GM12878 (cell line): Measurements from ENCODE around the gene NAALADL1. TPM values are rescaled to one million over a fixed set of nuclear protein-coding genes. Genes with fewer than 3 reads are reported as not detected.

Experiments used
- ATAC-seq: fragments of 200-7000 bp; cut with Tn5 transposase; 3 replicates; pipeline ENCODE4 v1.9.1; 2020; ENCODE audit warnings: mild to moderate bottlenecking, moderate library complexity
- BruUV-seq: library from RNA; stranded (reverse); fragments of 400-500 nt; replicated peaks from 2 replicates; lab custom pipeline; 2021; lab: Mats Ljungman, UMichigan
- CTCF ChIA-PET: fragments of 300-600 bp; sonication (Branson Sonifier 250); formaldehyde crosslinking; extraction: SDS; loops from one replicate; lab custom pipeline; 2021; ENCODE audit warnings: inconsistent platforms; lab: Yijun Ruan, JAX
- POLR2A ChIA-PET: fragments of 350-600 bp; formaldehyde crosslinking; extraction: SDS; loops from one replicate; lab custom pipeline; 2021; ENCODE audit warnings: inconsistent platforms; lab: Charles Lee
- RAD21 ChIA-PET: fragments of 300-600 bp; sonication (Branson Sonifier 250); formaldehyde crosslinking; loops from one replicate; lab custom pipeline; 2023; ENCODE audit warnings: antibody characterized with exemption; ENCODE audit not compliant: unreplicated experiment; lab: Charles Lee
- SMC1A ChIA-PET: fragments of 300-600 bp; sonication (Branson Sonifier 250); formaldehyde crosslinking; loops from one replicate; lab custom pipeline; 2023; ENCODE audit not compliant: unreplicated experiment, uncharacterized antibody; lab: Charles Lee
- DNase-seq: peaks from one replicate; pipeline ENCODE4 v3.0.0-alpha.2; 2011; ENCODE audit warnings: low read depth, low spot score
- FAIRE-seq: peaks from 3 replicates; lab custom pipeline; 2011; peaks lifted over from hg19 to GRCh38; lab: Jason Lieb, UNC
- H2AFZ ChIP-seq: 2 replicates; pipeline ENCODE4 v1.6.0; 2011; ENCODE audit warnings: low read depth, low read length, control low read depth; ENCODE audit not compliant: control insufficient read depth
- H3K27ac ChIP-seq: 2 replicates; pipeline ENCODE4 v1.5.1; 2011; ENCODE audit warnings: control low read depth; ENCODE audit not compliant: control insufficient read depth, insufficient read depth
- H3K27me3 ChIP-seq, 2 experiments: replicated peaks in 1 of 2; 2 replicates each; pipeline versions ENCODE4 v1.6.0 to v1.6.1; 2011; ENCODE audit warnings: low read length in 1 of 2; ENCODE audit not compliant: control insufficient read depth in 2 of 2, insufficient read depth in 2 of 2
- H3K36me3 ChIP-seq, 2 experiments: 2 replicates each; pipeline ENCODE4 v1.5.1; 2011; ENCODE audit warnings: low read length in 1 of 2; ENCODE audit not compliant: control insufficient read depth in 2 of 2, insufficient read depth in 2 of 2
- H3K4me1 ChIP-seq: 2 replicates; pipeline ENCODE4 v1.6.1; 2011; ENCODE audit warnings: mild to moderate bottlenecking, low read length, moderate library complexity, mixed read lengths; ENCODE audit not compliant: control insufficient read depth, insufficient read depth
- H3K4me2 ChIP-seq: 2 replicates; pipeline ENCODE4 v1.6.0; 2011; ENCODE audit warnings: control low read depth; ENCODE audit not compliant: control insufficient read depth, insufficient read depth
- H3K4me3 ChIP-seq: fragments of 200-600 bp; sonication (generic); 2 replicates; pipeline ENCODE4 v1.5.1; 2016
- H3K79me2 ChIP-seq: 2 replicates; pipeline ENCODE4 v1.6.0; 2011; ENCODE audit warnings: low read length; ENCODE audit not compliant: control insufficient read depth, insufficient read depth
- H3K9ac ChIP-seq: 2 replicates; pipeline ENCODE4 v1.8.0; 2011; ENCODE audit warnings: low read length, control low read depth, mixed read lengths; ENCODE audit not compliant: control insufficient read depth, insufficient read depth
- H3K9me3 ChIP-seq: replicated peaks from 3 replicates; pipeline ENCODE4 v1.5.1; 2011; ENCODE audit warnings: mild to moderate bottlenecking, low read length; ENCODE audit not compliant: control insufficient read depth, insufficient read depth
- H4K20me1 ChIP-seq: 2 replicates; pipeline ENCODE4 v1.6.0; 2011; ENCODE audit not compliant: control insufficient read depth, insufficient read depth
- BCL3 ChIP-seq: IDR thresholded peaks from 2 replicates; pipeline ENCODE4 v1.6.1; 2011; ENCODE audit warnings: borderline replicate concordance, low read depth, mild to moderate bottlenecking, moderate library complexity, low read length; ENCODE audit not compliant: insufficient read depth, poor library complexity, severe bottlenecking
- BMI1 ChIP-seq: fragments of 450-650 bp; IDR thresholded peaks from 2 replicates; pipeline ENCODE4 v1.6.1; 2016; ENCODE audit warnings: mild to moderate bottlenecking, moderate library complexity, borderline replicate concordance
- CHD1 ChIP-seq: IDR thresholded peaks from 2 replicates; pipeline ENCODE4 v1.6.1; 2012; ENCODE audit warnings: low read depth, low read length, improper control_type of control experiment
- MXI1 ChIP-seq: fragments of 150-350 bp; IDR thresholded peaks from 2 replicates; pipeline ENCODE4 v1.6.1; 2011; ENCODE audit warnings: low read depth, mild to moderate bottlenecking, inconsistent platforms, low read length, improper control_type of control experiment
- PBX3 ChIP-seq: IDR thresholded peaks from 2 replicates; pipeline ENCODE4 v1.6.1; 2011; ENCODE audit warnings: mild to moderate bottlenecking, low read depth, low read length, moderate library complexity; ENCODE audit not compliant: insufficient replicate concordance
- RBBP5 ChIP-seq: fragments of 200-600 bp; sonication (generic); conservative IDR thresholded peaks from 2 replicates; pipeline ENCODE4 v1.6.1; 2016
- ZSCAN29 ChIP-seq: fragments of 450-650 bp; IDR thresholded peaks from 2 replicates; pipeline ENCODE4 v1.6.1; 2017; ENCODE audit warnings: mild to moderate bottlenecking, moderate library complexity
- WGBS: methylation state at CpG from one replicate; pipeline ENCODE4 v1.1.6; 2016; ENCODE audit warnings: low lambda C conversion rate; ENCODE audit not compliant: insufficient replicate concordance, insufficient coverage; ENCODE audit errors: missing lambda C conversion rate; 5-methylcytosine and 5-hydroxymethylcytosine counted together
- in situ Hi-C: fragments of 300-500 bp; cut with MboI; formaldehyde crosslinking; loops from 9 replicates; pipeline ENCODE4 v1.14.3; 2018; ENCODE audit warnings: mixed read lengths
- intact Hi-C: fragments of 100-400 bp; cut with micrococcal nuclease; formaldehyde crosslinking; loops from one replicate; pipeline ENCODE4 v1.14.2; 2022; ENCODE audit not compliant: unreplicated experiment
- polyA plus RNA-seq, 11 experiments: library from polyadenylated mRNA; depleted of rRNA in 4 of 11; unstranded in 6 of 11; stranded (reverse) in 5 of 11; fragments of >200 nt; fragmentation: Nextera tagmentation in 4 of 11; fragmentation: Illumina TruSeq in 1 of 11; extraction: Ambion mirVana in 4 of 11; extraction: Trizol in 1 of 11; gene quantifications; 1 replicate in 1 of 11; 2 replicates in 10 of 11; pipeline versions ENCODE4 v1.2.1 to v1.2.3, GENCODE V29; 2011 to 2016; ENCODE audit warnings: inconsistent platforms in 2 of 11, missing spikeins in 2 of 11, low read depth in 1 of 11
- total RNA-seq, 4 experiments: library from RNA; depleted of rRNA in 3 of 4; stranded (reverse); fragments of >200 nt in 3 of 4; fragmentation: Illumina TruSeq in 1 of 4; extraction: Trizol in 1 of 4; gene quantifications; 2 replicates each; pipeline versions ENCODE4 v1.2.1 to v1.2.3, GENCODE V29; 2013 to 2021

Gene NAALADL1
- total and polyA plus RNA-seq, 10 of the 15 experiments (the other 5 are each of a cell fraction or from before 2014, with no cell fraction given) = 0.77 to 5.5 (median 1.5) TPM

- no peak for DNase-seq
- ATAC-seq = no peak
- Histone ChIP-seq H3K27me3 (no peaks in the 10 kb centered on the region), H3K9ac (no peak overlapping the region), H3K27ac (no peak overlapping the region), H3K4me3 (no peak overlapping the region), H3K9me3 (no peaks in the 10 kb centered on the region), H3K4me2 (no peak overlapping the region), H3K79me2 (peaks cover 7% of the 10 kb centered on the region), H3K36me3 (peaks cover 5 to 11% of the 10 kb centered on the region in 2 experiments), H3K4me1 (peaks cover 6% of the 10 kb centered on the region), H4K20me1 (no peaks in the 10 kb centered on the region), H2AFZ (no peak overlapping the region)
- ChIA-PET CTCF (interaction anchor here (1.1 to 2.0 kb wide), 4 partner anchors 12 to 77 kb away, joined by 3 to 6 read pairs (median 4); no protein-coding TSS in a partner anchor), RAD21 (no interaction called here), SMC1A (interaction anchor here (0.6 to 2.2 kb wide), 3 partner anchors 29 to 276 kb away, joined by 3 to 5 read pairs (median 3); partner anchors contain the start of gene ARL2), POLR2A (interaction anchor here (1.4 to 1.5 kb wide), 2 partner anchors 64 to 75 kb away, joined by 4 to 7 read pairs; partner anchors contain the start of gene ARL2)
- no TSS peak for BruUV-seq
- intact Hi-C loops = no loop called here
- 89% methylated on average over 4 of the region's 4 CpGs for WGBS
- no peak for FAIRE-seq
- TF ChIP-seq PBX3 (no peak), CHD1 (no peak), RBBP5 (no peak), BCL3 (no peak), ZSCAN29 (no peak), MXI1 (no peak), BMI1 (no peak)
- in situ Hi-C loops = no loop called here
Measured at GRCh38 chr11:65089621-65090020, 31.3 kb upstream of the NAALADL1 start.
